H9 (cell line): ENCODE data around the gene HCRTR1. TPM values are rescaled to one million over a fixed set of nuclear protein-coding genes. Genes with fewer than 3 reads are reported as not detected.

Experiments
- DNase-seq: peaks from one replicate; pipeline ENCODE4 v3.0.0-alpha.2; 2017
- H2AFZ ChIP-seq: one replicate; pipeline ENCODE4 v1.6.1; 2013; ENCODE audit warnings: mild to moderate bottlenecking, low read length, control low read depth, moderate library complexity
- H2AK5ac ChIP-seq: 2 replicates; pipeline ENCODE4 v1.6.1; 2013; ENCODE audit warnings: low read length, control low read depth, mixed read lengths; ENCODE audit not compliant: insufficient read length
- H2BK120ac ChIP-seq: one replicate; pipeline ENCODE4 v1.6.1; 2013; ENCODE audit warnings: low read depth, mild to moderate bottlenecking, low read length, control low read depth, inconsistent platforms; ENCODE audit not compliant: poor library complexity, severe bottlenecking
- H2BK12ac ChIP-seq: 2 replicates; pipeline ENCODE4 v1.6.1; 2013; ENCODE audit warnings: low read length, control low read depth, mixed read lengths, low read depth; ENCODE audit not compliant: insufficient read length
- H2BK15ac ChIP-seq: 2 replicates; pipeline ENCODE4 v1.6.1; 2013; ENCODE audit warnings: low read depth, low read length, control low read depth
- H2BK20ac ChIP-seq: one replicate; pipeline ENCODE4 v1.6.1; 2013; ENCODE audit warnings: low read depth, mild to moderate bottlenecking, low read length, control low read depth, inconsistent platforms; ENCODE audit not compliant: poor library complexity, severe bottlenecking
- H2BK5ac ChIP-seq: 2 replicates; pipeline ENCODE4 v1.6.1; 2013; ENCODE audit warnings: low read length, control low read depth, mixed read lengths; ENCODE audit not compliant: insufficient read length
- H3K14ac ChIP-seq: 2 replicates; pipeline ENCODE4 v1.6.1; 2013; ENCODE audit warnings: low read length, control low read depth; ENCODE audit not compliant: insufficient read depth
- H3K18ac ChIP-seq: 2 replicates; pipeline ENCODE4 v1.6.1; 2013; ENCODE audit warnings: low read depth, mild to moderate bottlenecking, mixed read lengths, low read length, control low read depth; ENCODE audit not compliant: insufficient read length
- H3K23ac ChIP-seq: 2 replicates; pipeline ENCODE4 v1.6.1; 2013; ENCODE audit warnings: low read length, control low read depth, mixed read lengths, low read depth; ENCODE audit not compliant: insufficient read length
- H3K23me2 ChIP-seq: 2 replicates; pipeline ENCODE4 v1.6.1; 2013; ENCODE audit warnings: low read depth, mild to moderate bottlenecking, mixed read lengths, low read length, control low read depth; ENCODE audit not compliant: insufficient read length, poor library complexity, severe bottlenecking
- H3K27ac ChIP-seq: 2 replicates; pipeline ENCODE4 v1.5.1; 2013; ENCODE audit warnings: low read length, control low read depth, mixed read lengths, low read depth; ENCODE audit not compliant: insufficient read length
- H3K27me3 ChIP-seq: 2 replicates; pipeline ENCODE4 v1.6.1; 2013; ENCODE audit warnings: low read length, control low read depth, inconsistent platforms; ENCODE audit not compliant: insufficient read depth
- H3K4ac ChIP-seq: 2 replicates; pipeline ENCODE4 v1.6.1; 2013; ENCODE audit warnings: low read depth, mild to moderate bottlenecking, control low read depth, inconsistent platforms, low read length, moderate library complexity
- H3K4me1 ChIP-seq: 2 replicates; pipeline ENCODE4 v1.6.1; 2013; ENCODE audit warnings: low read length, control low read depth, inconsistent platforms; ENCODE audit not compliant: insufficient read depth
- H3K4me2 ChIP-seq: 2 replicates; pipeline ENCODE4 v1.6.1; 2013; ENCODE audit warnings: low read length, control low read depth, mixed read lengths; ENCODE audit not compliant: insufficient read length, insufficient read depth
- H3K56ac ChIP-seq: 2 replicates; pipeline ENCODE4 v1.6.1; 2013; ENCODE audit warnings: low read depth, mild to moderate bottlenecking, mixed read lengths, low read length, control low read depth; ENCODE audit not compliant: insufficient read length
- H3K79me1 ChIP-seq: 2 replicates; pipeline ENCODE4 v1.6.1; 2013; ENCODE audit warnings: low read depth, mild to moderate bottlenecking, moderate library complexity, low read length, control low read depth, inconsistent platforms; ENCODE audit not compliant: insufficient read depth, poor library complexity, severe bottlenecking
- H3K79me2 ChIP-seq: 2 replicates; pipeline ENCODE4 v1.6.1; 2013; ENCODE audit warnings: low read length, control low read depth, inconsistent platforms; ENCODE audit not compliant: insufficient read depth
- H3K9ac ChIP-seq: 2 replicates; pipeline ENCODE4 v1.6.1; 2013; ENCODE audit warnings: low read length, control low read depth, mixed read lengths; ENCODE audit not compliant: insufficient read length; ENCODE audit errors: extremely low read depth
- H3K9me3 ChIP-seq: one replicate; pipeline ENCODE4 v1.6.1; 2013; ENCODE audit warnings: low read depth, low read length, inconsistent platforms; ENCODE audit not compliant: control insufficient read depth
- H3T11ph ChIP-seq: one replicate; pipeline ENCODE4 v1.6.1; 2013; ENCODE audit warnings: mild to moderate bottlenecking, low read length, control low read depth, inconsistent platforms
- H4K20me1 ChIP-seq: one replicate; pipeline ENCODE4 v1.6.1; 2013; ENCODE audit not compliant: control insufficient read depth, insufficient read length, insufficient read depth
- H4K5ac ChIP-seq: 2 replicates; pipeline ENCODE4 v1.6.1; 2013; ENCODE audit warnings: low read depth, mild to moderate bottlenecking, mixed read lengths, low read length, control low read depth; ENCODE audit not compliant: insufficient read length
- H4K8ac ChIP-seq: replicated peaks from 2 replicates; pipeline ENCODE4 v1.6.1; 2013; ENCODE audit warnings: low read length, control low read depth, mixed read lengths, low read depth; ENCODE audit not compliant: insufficient read length
- H4K91ac ChIP-seq: 2 replicates; pipeline ENCODE4 v1.6.1; 2013; ENCODE audit warnings: low read depth, mild to moderate bottlenecking, moderate library complexity, mixed read lengths, low read length, control low read depth; ENCODE audit not compliant: insufficient read length
- H3K27ac Mint-ChIP-seq, 3 experiments: 2 replicates in 2 of 3; 3 replicates in 1 of 3; pipeline ENCODE4 v1.8.0; 2020 to 2021; ENCODE audit warnings: mixed read lengths in 3 of 3, mild to moderate bottlenecking in 1 of 3, moderate library complexity in 1 of 3
- H3K27me3 Mint-ChIP-seq: 2 replicates; pipeline ENCODE4 v1.8.0; 2021; ENCODE audit warnings: low read depth, mild to moderate bottlenecking, moderate library complexity, mixed read lengths
- H3K36me3 Mint-ChIP-seq, 3 experiments: 2 replicates in 2 of 3; 3 replicates in 1 of 3; pipeline ENCODE4 v1.8.0; 2020 to 2021; ENCODE audit warnings: low read depth in 3 of 3, mixed read lengths in 3 of 3; ENCODE audit not compliant: insufficient read depth in 1 of 3
- H3K4me1 Mint-ChIP-seq, 2 experiments: 2 replicates each; pipeline ENCODE4 v1.8.0; 2020; ENCODE audit warnings: mixed read lengths in 2 of 2
- H3K4me3 Mint-ChIP-seq, 2 experiments: 2 replicates in 1 of 2; 3 replicates in 1 of 2; pipeline ENCODE4 v1.8.0; 2020 to 2021; ENCODE audit warnings: mild to moderate bottlenecking in 2 of 2, mixed read lengths in 2 of 2, moderate library complexity in 1 of 2
- H3K9me3 Mint-ChIP-seq, 2 experiments: 2 replicates in 1 of 2; 3 replicates in 1 of 2; pipeline ENCODE4 v1.8.0; 2020; ENCODE audit warnings: mild to moderate bottlenecking in 2 of 2, mixed read lengths in 2 of 2, moderate library complexity in 1 of 2
- WGBS: extraction: QIAGEN DNeasy Blood & Tissue Kit; methylation state at CpG from one replicate; pipeline ENCODE4 v1.1.7; 2013; ENCODE audit warnings: missing lambda C conversion rate, low lambda C conversion rate, mixed read lengths; ENCODE audit not compliant: insufficient read length; ENCODE audit errors: extremely low coverage; 5-methylcytosine and 5-hydroxymethylcytosine counted together
- total RNA-seq: library from RNA; stranded (reverse); gene quantifications from 2 replicates; pipeline ENCODE4 v1.2.1, GENCODE V29; 2021
- TF ChIP-seq, protein P1 (sequence below): fragments of 200-600 bp; sonication (generic); conservative IDR thresholded peaks from 3 replicates; pipeline ENCODE4 v1.8.0; 2021; ENCODE audit warnings: antibody characterized with exemption, mild to moderate bottlenecking

Gene HCRTR1
- total RNA-seq, 1 experiment from 2014 or later: not detected

DNA sequence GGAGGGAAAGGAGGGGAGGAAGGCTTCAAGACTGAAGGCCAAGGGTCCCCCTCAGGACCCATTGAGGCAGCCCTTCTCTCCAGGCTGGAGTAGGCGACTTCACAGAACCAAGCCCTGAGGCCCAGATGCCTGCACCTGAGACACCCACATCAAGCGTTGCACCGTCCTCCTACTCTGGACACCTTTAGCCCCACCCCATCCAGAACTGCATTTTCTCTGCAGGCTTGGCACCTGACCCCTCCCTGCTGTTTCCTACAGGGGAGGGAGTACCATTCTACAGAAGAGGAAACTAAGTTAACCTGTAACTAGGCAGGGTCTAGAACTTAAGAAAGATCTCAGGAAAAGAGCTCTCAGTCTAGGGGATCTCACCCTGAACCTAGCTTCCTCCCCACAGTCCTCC is 15.2 kb downstream of the HCRTR1 start:
- Histone ChIP-seq H4K8ac (no peak overlapping the region), H3K18ac (no peak overlapping the region), H2BK15ac (no peak overlapping the region), H3T11ph (no peak overlapping the region), H4K91ac (no peak overlapping the region), H3K14ac (no peak overlapping the region), H3K79me1 (no peaks in the 10 kb centered on the region), H2AFZ (no peak overlapping the region), H4K20me1 (no peaks in the 10 kb centered on the region), H2BK120ac (no peak overlapping the region), H2BK12ac (no peak overlapping the region), H3K23me2 (no peaks in the 10 kb centered on the region), H4K5ac (no peak overlapping the region), H2BK20ac (no peak overlapping the region), H3K27ac (no peak overlapping the region), H3K4me2 (no peak overlapping the region), H3K4ac (no peak overlapping the region), H2BK5ac (no peak overlapping the region), H3K9me3 (no peaks in the 10 kb centered on the region), H3K79me2 (no peaks in the 10 kb centered on the region), H3K56ac (no peak overlapping the region), H3K27me3 (no peaks in the 10 kb centered on the region), H3K4me1 (no peaks in the 10 kb centered on the region), H3K23ac (no peak overlapping the region), H2AK5ac (no peak overlapping the region), H3K9ac (no peak overlapping the region)
- Mint-ChIP-seq H3K4me3 (no peak overlapping the region; a peak in 1 of 5 replicates), H3K36me3 (peaks cover 5 to 30% (median 24%) of the 10 kb centered on the region in 3 experiments; a peak in 6 of 7 replicates), H3K27ac (no peak overlapping the region), H3K27me3 (no peaks in the 10 kb centered on the region), H3K4me1 (no peaks in the 10 kb centered on the region), H3K9me3 (no peaks in the 10 kb centered on the region)
- no CpG with 5 or more reads among the region's 3 CpGs for WGBS
- TF ChIP-seq, protein P1, sequence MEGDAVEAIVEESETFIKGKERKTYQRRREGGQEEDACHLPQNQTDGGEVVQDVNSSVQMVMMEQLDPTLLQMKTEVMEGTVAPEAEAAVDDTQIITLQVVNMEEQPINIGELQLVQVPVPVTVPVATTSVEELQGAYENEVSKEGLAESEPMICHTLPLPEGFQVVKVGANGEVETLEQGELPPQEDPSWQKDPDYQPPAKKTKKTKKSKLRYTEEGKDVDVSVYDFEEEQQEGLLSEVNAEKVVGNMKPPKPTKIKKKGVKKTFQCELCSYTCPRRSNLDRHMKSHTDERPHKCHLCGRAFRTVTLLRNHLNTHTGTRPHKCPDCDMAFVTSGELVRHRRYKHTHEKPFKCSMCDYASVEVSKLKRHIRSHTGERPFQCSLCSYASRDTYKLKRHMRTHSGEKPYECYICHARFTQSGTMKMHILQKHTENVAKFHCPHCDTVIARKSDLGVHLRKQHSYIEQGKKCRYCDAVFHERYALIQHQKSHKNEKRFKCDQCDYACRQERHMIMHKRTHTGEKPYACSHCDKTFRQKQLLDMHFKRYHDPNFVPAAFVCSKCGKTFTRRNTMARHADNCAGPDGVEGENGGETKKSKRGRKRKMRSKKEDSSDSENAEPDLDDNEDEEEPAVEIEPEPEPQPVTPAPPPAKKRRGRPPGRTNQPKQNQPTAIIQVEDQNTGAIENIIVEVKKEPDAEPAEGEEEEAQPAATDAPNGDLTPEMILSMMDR: no peak
- DNase-seq: no peak
